HG03135 (cell line): ENCODE measurements around the gene SSBP2.

Experiments
- ATAC-seq: cut with Tn5 transposase; IDR thresholded peaks from one replicate; pipeline ENCODE4 v1.9.1; 2021; ENCODE audit warnings: mild to moderate bottlenecking, moderate library complexity; ENCODE audit not compliant: unreplicated experiment

SSBP2 gene

DNA sequence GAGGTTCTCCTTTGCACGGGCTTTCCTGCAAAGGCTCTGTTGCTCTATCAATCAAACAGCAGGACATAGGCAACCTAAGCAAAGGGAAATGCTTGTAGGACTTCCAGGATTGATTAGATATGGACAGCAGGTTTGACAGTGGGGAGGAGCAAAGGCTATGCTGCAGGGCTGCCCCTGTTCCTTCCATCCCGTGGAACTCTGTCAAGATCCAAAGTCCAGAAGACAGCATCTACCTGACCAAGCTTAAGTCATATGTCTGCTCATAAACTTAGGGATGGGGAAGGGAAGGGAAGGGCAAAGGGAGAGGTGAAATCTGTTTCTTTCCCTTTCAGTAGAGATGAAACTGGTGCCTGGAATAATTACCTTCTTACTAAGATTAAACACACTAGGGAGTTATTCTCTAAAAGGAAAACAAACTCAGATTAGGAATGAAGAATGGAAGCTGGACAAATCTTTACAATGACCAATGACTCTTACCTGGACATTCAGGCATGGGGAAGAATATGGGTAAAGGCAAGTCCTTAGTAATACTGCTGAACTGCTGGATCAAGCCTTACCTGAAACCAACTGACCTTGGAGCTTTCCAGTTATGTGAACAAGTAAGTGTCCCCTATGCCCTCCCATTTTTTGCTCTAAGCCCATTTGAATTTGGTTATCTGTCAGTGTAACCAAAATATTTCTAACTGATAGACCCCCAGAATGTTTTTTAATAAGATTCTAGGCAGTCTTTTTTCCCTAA lies 348.5 kb downstream of the SSBP2 start:
- ATAC-seq, result no peak

DNA sequence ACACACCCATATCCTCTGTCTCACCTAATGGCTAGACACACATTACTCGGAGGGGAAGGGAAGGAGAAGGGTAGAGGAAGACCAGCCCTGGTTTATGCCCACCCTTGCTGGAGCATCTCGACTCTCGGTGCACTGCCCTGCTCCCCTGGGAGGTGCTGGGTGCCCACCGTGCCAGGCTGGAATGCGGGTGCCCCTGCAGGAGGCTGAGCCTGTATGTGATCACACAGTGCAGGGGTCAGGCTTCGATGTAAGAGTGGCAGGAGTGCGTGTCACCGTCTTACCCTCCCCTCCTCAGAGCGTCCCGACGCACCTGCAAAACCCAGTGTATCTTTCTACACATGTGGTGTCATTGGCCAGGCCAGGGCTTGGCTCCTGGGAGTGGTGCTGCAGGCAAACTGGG lies 349.6 kb downstream of the SSBP2 start:
- ATAC-seq, result no peak

DNA sequence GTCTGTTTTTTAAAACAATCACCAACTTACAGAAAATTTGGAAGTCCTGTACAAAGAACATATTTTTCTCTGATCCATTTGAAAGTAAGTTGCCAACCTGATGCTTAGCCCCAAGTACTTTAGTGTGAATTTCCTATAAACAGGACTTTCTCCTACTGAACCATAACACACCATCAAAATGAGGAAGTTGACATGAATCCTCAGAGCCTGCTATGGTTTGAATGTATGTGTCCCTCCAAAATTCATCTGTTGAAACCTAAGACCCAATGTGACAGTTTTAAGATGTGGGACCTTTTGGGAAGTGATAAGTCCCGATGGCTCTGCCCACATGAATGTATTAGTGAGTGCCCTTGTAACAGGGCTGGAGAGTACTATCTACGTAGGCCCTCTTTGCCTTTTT lies 350.5 kb downstream of the SSBP2 start:
- ATAC-seq, result no peak

DNA sequence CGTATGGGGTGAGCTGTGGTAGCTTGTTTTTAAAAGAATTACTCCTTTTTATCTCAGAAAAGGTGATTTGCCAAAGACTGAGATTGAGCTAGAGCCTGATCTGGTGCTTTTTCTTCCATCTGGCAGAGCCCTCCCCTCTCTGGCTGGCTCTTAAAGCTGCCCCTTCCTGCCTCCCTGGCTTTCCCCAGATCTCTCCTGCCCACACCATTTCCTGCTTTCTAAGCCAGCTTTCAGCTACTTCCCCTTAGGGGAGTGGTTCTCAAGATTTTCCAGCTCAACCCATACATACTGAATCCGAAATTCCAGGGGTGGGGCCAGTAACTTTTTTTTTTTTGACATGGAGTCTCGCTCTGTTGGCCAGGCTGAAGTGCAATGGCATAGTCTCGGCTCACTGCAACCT lies 352.2 kb downstream of the SSBP2 start:
- ATAC-seq, result no peak

DNA sequence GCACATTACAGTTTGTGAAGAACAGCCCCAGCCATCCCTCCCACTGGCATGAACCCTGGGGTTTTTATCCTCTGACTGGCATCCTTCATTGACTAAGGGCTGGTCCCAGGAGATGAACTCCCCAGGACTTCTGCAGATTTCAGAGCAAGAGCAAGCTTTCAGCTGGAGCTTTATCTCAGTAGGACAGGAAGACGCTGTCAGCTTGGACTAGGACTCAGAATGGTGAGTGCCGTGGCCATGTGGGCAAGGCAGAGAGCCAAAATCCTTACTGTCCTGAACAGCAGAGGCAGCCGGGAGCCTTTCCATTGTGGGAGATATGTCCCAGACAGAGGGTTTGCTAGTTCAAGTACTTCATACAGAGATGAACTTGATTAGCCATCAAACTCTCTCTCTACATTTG lies 353.7 kb downstream of the SSBP2 start:
- no peak for ATAC-seq

DNA sequence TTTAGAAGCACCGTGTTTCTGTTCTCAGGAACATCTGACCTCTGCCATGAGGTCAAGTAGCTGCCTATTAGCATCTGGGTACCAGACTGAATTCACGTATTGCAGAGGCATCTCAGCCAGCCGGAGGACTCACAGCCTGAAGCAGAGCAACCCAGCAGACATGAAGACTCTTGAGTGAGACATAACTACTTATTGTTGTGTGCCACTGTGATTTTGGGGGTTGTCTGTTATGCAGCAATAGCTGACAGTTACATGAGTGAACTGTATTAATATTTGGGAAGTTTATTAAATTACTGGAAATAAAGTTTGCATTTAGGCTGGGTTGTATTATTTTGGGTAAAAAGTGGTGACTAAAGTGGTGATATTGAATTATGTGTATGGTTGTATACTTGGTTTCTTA lies 355.6 kb downstream of the SSBP2 start:
- no peak for ATAC-seq

DNA sequence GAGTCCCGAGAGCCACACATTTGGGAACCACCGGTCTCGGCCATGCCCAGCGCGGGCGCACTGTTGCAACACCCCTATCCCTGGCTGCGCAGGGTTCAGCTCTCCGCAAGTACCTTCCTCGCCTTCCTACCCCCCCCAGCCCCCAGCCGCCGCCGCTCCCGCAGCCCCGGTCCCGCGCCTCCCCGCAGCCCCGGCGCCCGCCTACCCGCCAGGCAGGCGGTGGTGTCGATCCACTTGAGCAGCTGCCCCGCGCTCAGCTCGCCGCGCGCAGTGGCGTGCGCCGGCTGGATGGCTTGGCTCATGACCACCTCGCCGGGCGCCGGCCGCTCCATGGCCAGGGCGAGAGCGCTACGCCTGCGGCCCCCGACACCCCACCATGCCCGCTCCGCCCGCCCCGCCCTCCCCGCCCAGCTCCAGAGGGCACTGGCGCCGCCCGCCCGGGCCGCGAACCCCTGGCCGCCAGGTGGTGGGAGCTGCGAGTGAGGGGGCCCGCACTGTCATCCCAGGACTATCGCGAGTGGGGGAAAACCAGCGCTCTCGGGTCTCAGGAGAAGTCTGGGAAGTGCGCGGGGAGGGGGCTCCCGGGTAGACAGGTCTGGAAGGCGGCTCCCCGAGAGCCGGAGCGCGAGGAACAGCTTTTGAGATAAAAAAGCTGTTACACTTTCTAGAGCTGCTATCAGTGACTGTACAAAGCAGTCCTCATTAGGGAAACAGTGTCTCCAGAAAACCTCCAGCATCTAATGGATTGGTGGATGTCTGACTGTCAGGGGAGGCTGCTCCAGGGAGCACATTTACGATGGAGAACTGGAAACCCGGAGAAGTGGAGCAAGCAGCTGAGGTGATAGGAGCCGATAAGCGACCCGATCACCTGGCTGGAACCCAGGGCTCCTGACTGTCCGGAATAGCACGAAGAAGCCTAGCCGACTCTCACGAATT lies 356.8 kb downstream of the SSBP2 start, which contains the start of gene ACOT12:
Gene ACOT12, minus strand, starts transcription at position 352 of the 936 bp plus-strand sequence. Its CDS starts 20 bp downstream, at position 332.
- ATAC-seq, result no peak

DNA sequence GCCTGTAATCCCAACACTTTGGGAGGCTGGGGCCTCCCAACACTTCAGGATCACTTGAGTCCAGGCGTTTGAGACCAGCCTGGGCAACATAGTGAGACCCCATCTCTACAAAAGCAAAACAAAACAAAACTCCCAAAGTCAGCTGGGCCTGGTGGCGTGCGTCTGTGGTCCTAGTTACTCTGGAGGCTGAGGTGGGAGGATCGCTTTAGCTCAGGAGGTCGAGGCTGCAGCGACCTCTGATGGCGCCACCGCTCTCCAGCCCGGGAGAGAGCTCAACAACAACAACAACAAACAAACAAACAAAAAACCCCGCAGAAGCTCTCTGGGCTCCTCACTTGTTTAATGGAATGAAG lies 357.5 kb downstream of the SSBP2 start:
- no peak for ATAC-seq

DNA sequence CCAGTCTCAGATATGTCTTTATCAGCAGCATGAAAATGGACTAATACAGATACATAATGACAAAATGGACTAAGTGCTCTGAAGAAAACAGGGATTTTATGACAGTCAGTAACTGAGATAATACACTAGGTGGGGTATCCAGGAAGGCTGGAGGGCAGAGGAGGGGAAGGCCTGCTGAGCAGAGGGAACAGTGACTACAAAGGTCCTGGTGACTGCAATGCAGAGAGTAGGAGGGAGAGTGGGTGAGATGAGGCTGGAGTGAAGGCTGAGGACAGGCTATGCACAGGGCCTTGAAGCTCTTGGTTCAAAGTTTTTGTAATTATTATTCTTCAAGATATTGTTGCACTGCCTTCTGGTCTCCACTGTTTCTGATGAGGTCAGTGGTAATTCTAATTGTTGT lies 361.9 kb downstream of the SSBP2 start:
- ATAC-seq, result no peak

DNA sequence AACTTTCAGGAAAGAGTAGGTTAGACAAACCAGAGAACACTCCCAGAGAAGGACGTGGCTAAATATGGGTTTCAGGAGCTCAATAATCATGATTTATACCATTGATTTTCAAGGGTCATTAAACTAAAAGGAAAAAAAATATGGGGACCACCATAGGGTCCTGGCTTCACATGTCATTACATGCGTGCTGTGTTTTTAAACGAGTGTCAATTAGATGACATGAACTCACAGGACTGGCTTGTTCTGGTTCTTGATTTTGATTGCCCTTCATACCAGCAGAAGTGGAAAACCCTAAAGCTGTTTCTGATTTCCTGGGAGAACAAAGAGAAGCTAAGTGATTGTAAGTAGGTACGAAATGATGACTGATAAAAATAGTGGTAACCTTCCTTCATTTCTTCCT lies 362.7 kb downstream of the SSBP2 start:
- no peak for ATAC-seq

DNA sequence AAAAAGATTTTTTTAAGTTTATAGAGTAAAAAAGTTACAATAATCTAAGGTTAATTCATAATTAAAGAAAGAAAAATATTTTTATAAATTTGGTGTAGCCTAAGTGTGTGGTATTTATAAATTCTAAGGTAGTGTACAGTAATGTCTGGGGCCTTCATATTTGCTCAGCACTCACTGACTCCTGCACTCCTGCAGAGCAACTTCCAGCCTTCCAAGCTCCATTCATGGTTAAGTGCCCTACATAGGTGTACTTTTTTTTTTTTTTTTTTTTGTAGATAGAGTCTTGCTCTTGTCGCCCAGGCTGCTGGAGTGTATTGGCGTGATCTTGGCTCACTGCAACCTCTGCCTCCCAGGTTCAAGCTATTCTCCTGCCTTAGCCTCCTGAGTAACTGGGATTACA lies 367.0 kb downstream of the SSBP2 start:
- no peak for ATAC-seq

DNA sequence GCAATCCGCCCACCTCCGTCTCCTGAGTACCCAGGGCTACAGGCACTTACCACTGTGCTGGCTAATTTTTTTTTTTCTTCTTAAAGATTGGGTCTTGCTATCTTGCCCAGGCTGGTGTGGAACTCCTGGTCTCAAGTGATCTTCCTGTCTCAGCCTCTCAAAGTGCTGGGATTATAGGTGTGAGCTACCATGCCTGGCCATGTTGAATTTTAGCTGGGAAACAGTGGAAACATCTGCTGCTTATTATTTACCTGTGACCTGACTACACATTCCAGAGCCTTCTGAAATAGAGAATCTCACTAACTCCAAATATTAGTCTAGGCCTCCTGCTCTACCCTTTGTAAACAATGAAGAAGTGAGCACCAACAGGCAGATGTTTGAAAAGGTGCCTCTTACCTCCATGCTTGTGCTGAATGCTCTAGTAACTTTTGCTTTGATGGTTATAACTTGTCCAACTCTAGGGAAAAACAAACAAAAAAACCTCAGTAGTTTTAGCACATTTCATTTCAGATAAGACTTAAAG lies 379.5 kb downstream of the SSBP2 start:
- ATAC-seq, result no peak

DNA sequence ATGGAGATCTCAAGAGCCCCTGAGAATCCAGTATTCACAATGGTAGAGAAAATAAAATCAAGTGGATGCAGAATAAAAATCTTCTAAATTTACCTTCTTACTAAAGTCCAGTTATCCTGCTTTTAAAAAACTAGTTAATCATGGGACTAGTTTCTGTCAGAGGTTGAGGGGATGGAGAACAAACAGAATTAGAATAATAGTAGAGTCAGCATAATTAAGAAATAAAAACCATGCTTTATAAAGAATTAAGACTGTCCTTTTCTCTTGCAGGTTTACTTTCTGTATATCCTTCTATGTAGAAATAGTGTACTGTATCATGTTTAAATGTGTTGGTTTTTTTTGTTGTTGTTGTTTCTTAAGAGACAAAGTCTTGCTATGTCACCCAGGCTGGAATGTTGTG lies 380.0 kb downstream of the SSBP2 start:
- ATAC-seq, result no peak

DNA sequence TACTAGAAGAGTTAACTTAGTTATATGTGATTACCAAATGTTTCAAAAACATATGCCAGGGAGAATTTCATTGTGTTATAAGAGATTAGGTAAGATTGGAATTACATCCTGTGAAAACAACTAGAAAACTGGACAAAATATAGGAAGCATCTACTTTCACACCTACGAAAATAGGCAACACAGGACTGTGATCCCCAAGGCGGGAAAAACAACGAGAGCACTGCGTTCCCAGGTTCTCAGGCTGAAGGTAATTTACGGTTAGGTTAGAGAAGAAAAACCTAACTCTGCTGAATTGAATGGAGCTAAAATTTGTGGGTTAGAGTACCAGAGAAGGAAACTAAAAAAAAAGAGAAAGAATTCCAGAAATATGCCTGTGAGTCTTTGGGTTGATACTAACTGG lies 385.4 kb downstream of the SSBP2 start:
- ATAC-seq, result no peak

DNA sequence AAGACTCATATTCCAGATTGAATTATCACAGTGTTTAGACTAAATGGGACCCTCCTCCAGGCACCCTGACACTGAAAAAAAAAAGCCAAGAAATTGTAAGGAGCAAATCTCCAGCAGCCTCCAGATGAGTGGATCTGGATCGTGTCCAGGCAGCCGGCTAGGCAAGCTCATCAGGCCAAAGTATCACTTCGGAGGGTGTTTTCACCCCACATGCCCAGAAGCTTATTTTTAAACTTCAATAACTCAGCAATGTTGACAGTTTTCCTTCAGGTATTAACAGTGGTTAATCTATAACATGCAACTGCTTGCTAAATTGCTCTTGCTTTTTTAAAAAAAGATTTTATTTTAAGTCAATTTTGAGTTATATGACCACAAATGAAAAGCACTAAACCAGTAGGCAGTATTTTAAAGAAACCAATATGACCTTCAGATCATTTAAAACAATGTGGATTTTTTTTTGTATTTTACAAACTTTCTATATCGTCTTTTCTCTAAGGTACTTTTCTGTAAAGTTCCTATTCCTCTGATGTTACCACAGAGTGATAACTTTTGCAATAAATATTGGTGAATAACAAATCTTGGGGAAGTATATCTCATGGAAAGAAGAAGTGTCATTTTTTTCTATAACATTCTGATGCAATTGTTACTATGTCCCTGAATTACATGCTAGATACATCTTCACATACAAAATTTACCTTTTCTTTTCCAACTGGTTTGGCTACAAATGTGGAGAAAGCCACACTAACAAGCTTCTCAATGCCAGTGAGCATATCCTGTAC lies 387.6 kb downstream of the SSBP2 start:
- no peak for ATAC-seq
